PC-9 (cell line): ENCODE data around the gene NFKB1. TPM values are rescaled to one million over a fixed set of nuclear protein-coding genes. Genes with fewer than 3 reads are reported as not detected.

Experiments
- BruUV-seq: library from RNA; stranded (reverse); fragments of 400-500 nt; replicated peaks from 2 replicates; lab custom pipeline; 2021; lab: Mats Ljungman, UMichigan
- CTCF ChIA-PET: fragments of 300-600 bp; sonication (Branson Sonifier 250); formaldehyde crosslinking; loops from one replicate; lab custom pipeline; 2022; ENCODE audit warnings: antibody characterized with exemption; lab: Charles Lee
- POLR2A ChIA-PET: fragments of 300-600 bp; sonication (Branson Sonifier 250); formaldehyde crosslinking; loops from one replicate; lab custom pipeline; 2022; ENCODE audit warnings: antibody characterized with exemption; ENCODE audit not compliant: unreplicated experiment; lab: Charles Lee
- DNase-seq, 2 experiments: peaks; one replicate each; pipeline versions ENCODE4 v3.0.0 to v3.0.0-alpha.2; 2015 to 2022; ENCODE audit warnings: mixed read lengths in 1 of 2
- H2AFZ ChIP-seq: fragments of 200-600 bp; sonication (generic); 2 replicates; pipeline ENCODE4 v1.8.1; 2017; ENCODE audit warnings: antibody characterized with exemption
- H3F3A ChIP-seq: fragments of 200-600 bp; sonication (generic); 2 replicates; pipeline ENCODE4 v1.8.1; 2017; ENCODE audit warnings: antibody characterized with exemption, mild to moderate bottlenecking, low read depth; ENCODE audit not compliant: insufficient read depth
- H3K27ac ChIP-seq: fragments of 200-600 bp; sonication (generic); 2 replicates; pipeline ENCODE4 v1.6.1; 2016; ENCODE audit warnings: mixed run types
- H3K27me3 ChIP-seq: fragments of 200-600 bp; sonication (generic); 2 replicates; pipeline ENCODE4 v1.6.1; 2016; ENCODE audit warnings: low read depth, mixed run types; ENCODE audit not compliant: insufficient read depth
- H3K36me3 ChIP-seq: fragments of 200-600 bp; sonication (generic); 2 replicates; pipeline ENCODE4 v1.6.1; 2016; ENCODE audit warnings: low read depth, mixed run types
- H3K4me1 ChIP-seq: fragments of 200-600 bp; sonication (generic); replicated peaks from 2 replicates; pipeline ENCODE4 v1.6.1; 2016; ENCODE audit warnings: mixed run types; ENCODE audit not compliant: insufficient read depth
- H3K4me2 ChIP-seq: fragments of 200-600 bp; sonication (generic); 2 replicates; pipeline ENCODE4 v1.6.1; 2017; ENCODE audit warnings: mixed run types
- H3K4me3 ChIP-seq: fragments of 200-600 bp; sonication (generic); 2 replicates; pipeline ENCODE4 v1.6.1; 2016; ENCODE audit warnings: mixed run types
- H3K79me2 ChIP-seq: fragments of 200-600 bp; sonication (generic); 2 replicates; pipeline ENCODE4 v1.6.1; 2017; ENCODE audit warnings: low read depth, mixed run types
- H3K9me2 ChIP-seq: fragments of 200-600 bp; sonication (generic); 2 replicates; pipeline ENCODE4 v1.8.1; 2017; ENCODE audit warnings: mild to moderate bottlenecking; ENCODE audit not compliant: insufficient read depth
- H3K9me3 ChIP-seq: fragments of 200-600 bp; sonication (generic); 2 replicates; pipeline ENCODE4 v1.8.1; 2016; ENCODE audit warnings: low read depth; ENCODE audit not compliant: insufficient read depth
- H4K20me1 ChIP-seq: fragments of 200-600 bp; sonication (generic); 2 replicates; pipeline ENCODE4 v1.8.1; 2017; ENCODE audit not compliant: insufficient read depth
- CTCF ChIP-seq: fragments of 200-600 bp; sonication (generic); conservative IDR thresholded peaks from 2 replicates; pipeline ENCODE4 v1.6.1; 2017; ENCODE audit warnings: mixed run types, antibody characterized with exemption, mild to moderate bottlenecking, moderate library complexity
- EZH2 ChIP-seq: fragments of 200-600 bp; sonication (generic); IDR thresholded peaks from 2 replicates; pipeline ENCODE4 v1.8.0; 2017; ENCODE audit warnings: antibody characterized with exemption, low read depth
- intact Hi-C: fragments of 100-400 bp; cut with micrococcal nuclease; formaldehyde crosslinking; loops from one replicate; pipeline ENCODE4 v1.10.0; 2022; ENCODE audit not compliant: unreplicated experiment
- total RNA-seq: library from RNA; stranded (reverse); gene quantifications from 2 replicates; pipeline ENCODE4 v1.2.3, GENCODE V29; 2021

Gene NFKB1
- total RNA-seq, 1 experiment from 2014 or later: 11.6 TPM

- Histone ChIP-seq H3K9me2 (no peaks in the 10 kb centered on the region), H3K27ac (no peak overlapping the region), H3K27me3 (no peaks in the 10 kb centered on the region), H3K4me1 (0 out of 2 replicates have a peak, but pooled peaks cover 8% of the 10 kb centered on the region), H4K20me1 (no peaks in the 10 kb centered on the region), H3F3A (no peaks in the 10 kb centered on the region), H2AFZ (no peak overlapping the region; the same call in 1 of the 2 replicates), H3K9me3 (no peaks in the 10 kb centered on the region), H3K4me3 (no peak overlapping the region), H3K4me2 (no peak overlapping the region), H3K79me2 (no peaks in the 10 kb centered on the region), H3K36me3 (peaks cover 4% of the 10 kb centered on the region; the same call in 1 of the 2 replicates)
- BruUV-seq: no TSS peak
- no peak for DNase-seq
- ChIA-PET CTCF (no interaction called here), POLR2A (no interaction called here)
- TF ChIP-seq EZH2 (no peak), CTCF (no peak)
- intact Hi-C loops: loop anchor here (5.0 kb wide), 1 partner anchor 92 kb away; the partner anchor contains the start of gene NFKB1
These were observed 92.8 kb downstream of the NFKB1 start for GRCh38 chr4:102594000-102594399.

GRCh38 chr4:102596532-102596931 lies 95.4 kb downstream of the NFKB1 start:
- H3K79me2 ChIP-seq: no peaks in the 10 kb centered on the region
- ChIA-PET POLR2A (no interaction called here), CTCF (no interaction called here)
- no peaks in the 10 kb centered on the region for H3K9me3 ChIP-seq
- H3K4me2 ChIP-seq: no peak overlapping the region
- H2AFZ ChIP-seq: no peak overlapping the region
- H3K27me3 ChIP-seq: no peaks in the 10 kb centered on the region
- peaks cover 4% of the 10 kb centered on the region; the same call in 1 of the 2 replicates for H3K36me3 ChIP-seq
- H3K9me2 ChIP-seq: no peaks in the 10 kb centered on the region
- no peaks in the 10 kb centered on the region for H4K20me1 ChIP-seq
- no peaks in the 10 kb centered on the region for H3F3A ChIP-seq
- DNase-seq: no peak
- TF ChIP-seq CTCF: no peak
- no peak for TF ChIP-seq EZH2
- BruUV-seq: no TSS peak
- H3K4me1 ChIP-seq: 0 out of 2 replicates have a peak, but pooled peaks cover 8% of the 10 kb centered on the region
- H3K27ac ChIP-seq: no peak overlapping the region
- H3K4me3 ChIP-seq: no peak overlapping the region
- intact Hi-C loops: no loop called here

- no peaks in the 10 kb centered on the region for H3K9me2 ChIP-seq
- no peaks in the 10 kb centered on the region for H3K9me3 ChIP-seq
- no peaks in the 10 kb centered on the region for H3K27me3 ChIP-seq
- POLR2A ChIA-PET: no interaction called here
- intact Hi-C loops: no loop called here
- peaks cover 4% of the 10 kb centered on the region; the same call in 1 of the 2 replicates for H3K36me3 ChIP-seq
- no peaks in the 10 kb centered on the region for H3F3A ChIP-seq
- no peak for DNase-seq
- no peaks in the 10 kb centered on the region for H3K79me2 ChIP-seq
- no peak overlapping the region for H3K27ac ChIP-seq
- no peak overlapping the region for H3K4me2 ChIP-seq
- no peaks in the 10 kb centered on the region for H4K20me1 ChIP-seq
- H3K4me1 ChIP-seq: 0 out of 2 replicates have a peak, but pooled peaks cover 8% of the 10 kb centered on the region
- no peak overlapping the region for H3K4me3 ChIP-seq
- no TSS peak for BruUV-seq
- CTCF ChIA-PET: no interaction called here
- no peak for TF ChIP-seq EZH2
- TF ChIP-seq CTCF: no peak
- H2AFZ ChIP-seq: no peak overlapping the region
These were observed 97.1 kb downstream of the NFKB1 start for GRCh38 chr4:102598086-102598761.
